ENCODE measurements around the gene UBE2D2. TPM values are rescaled to one million over a fixed set of nuclear protein-coding genes. Genes with fewer than 3 reads are reported as not detected.

Gene UBE2D2
- total and polyA plus RNA-seq, 10 of the 15 experiments (the other 5 are each of a cell fraction or from before 2014, with no cell fraction given), result 58.6 to 245 (median 128) TPM

GRCh38 chr5:139638090-139638735 lies 77.1 kb downstream of the UBE2D2 start (continued):
- TF ChIP-seq CTCF (IDR thresholded peaks at IDR 0.05 in 2 of 3, conservative IDR thresholded peaks at IDR 0.05 in 1 of 3; ENCODE audit: control insufficient read depth in 2 of 3, extremely low read depth in 1 of 3, insufficient read depth in 1 of 3, low read depth in 3 of 3, low read length in 3 of 3) (no peak), SPI1 (IDR thresholded peaks at IDR 0.05; ENCODE audit: borderline replicate concordance, insufficient read depth, low read depth, low read length) (no peak), NFYB (IDR thresholded peaks at IDR 0.05; ENCODE audit: insufficient read depth, low read depth, low read length) (no peak), RUNX3 (IDR thresholded peaks at IDR 0.05; ENCODE audit: low read length) (no peak), ZNF24 (IDR thresholded peaks at IDR 0.05) (no peak)

- POLR2A ChIA-PET, result interaction anchor here (0.9 to 9.8 kb wide), 10 partner anchors 9 to 471 kb away, joined by 3 to 163 read pairs (median 20); partner anchors contain the start of gene CXXC5
- H4K20me1 ChIP-seq (ENCODE audit: control insufficient read depth, insufficient read depth), result no peaks in the 10 kb centered on the region
- TF ChIP-seq KLF5 (IDR thresholded peaks at IDR 0.05; ENCODE audit: partially characterized antibody) (no peak), ETV6 (conservative IDR thresholded peaks at IDR 0.05 in 1 of 2, IDR thresholded peaks at IDR 0.05 in 1 of 2; ENCODE audit: borderline replicate concordance in 1 of 2, low read depth in 1 of 2) (no peak), ZNF274 (IDR thresholded peaks at IDR 0.05; ENCODE audit: insufficient read depth, insufficient read length) (no peak), SMC3 (IDR thresholded peaks at IDR 0.05; ENCODE audit: borderline replicate concordance, low read length) (no peak), MEF2B (IDR thresholded peaks at IDR 0.05; ENCODE audit: partially characterized antibody, poor library complexity, severe bottlenecking) (peak; percentile 22), CREM (IDR thresholded peaks at IDR 0.05; ENCODE audit: low read depth) (no peak)
- TF ChIP-seq, protein P1, sequence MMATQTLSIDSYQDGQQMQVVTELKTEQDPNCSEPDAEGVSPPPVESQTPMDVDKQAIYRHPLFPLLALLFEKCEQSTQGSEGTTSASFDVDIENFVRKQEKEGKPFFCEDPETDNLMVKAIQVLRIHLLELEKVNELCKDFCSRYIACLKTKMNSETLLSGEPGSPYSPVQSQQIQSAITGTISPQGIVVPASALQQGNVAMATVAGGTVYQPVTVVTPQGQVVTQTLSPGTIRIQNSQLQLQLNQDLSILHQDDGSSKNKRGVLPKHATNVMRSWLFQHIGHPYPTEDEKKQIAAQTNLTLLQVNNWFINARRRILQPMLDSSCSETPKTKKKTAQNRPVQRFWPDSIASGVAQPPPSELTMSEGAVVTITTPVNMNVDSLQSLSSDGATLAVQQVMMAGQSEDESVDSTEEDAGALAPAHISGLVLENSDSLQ (IDR thresholded peaks at IDR 0.05), result no peak
- no peaks in the 10 kb centered on the region for H3K9me3 ChIP-seq (replicated peaks; ENCODE audit: control insufficient read depth, insufficient read depth, low read length)
- peak overlapping the region; percentile 97 for H3K27ac ChIP-seq (ENCODE audit: control insufficient read depth, insufficient read depth)
- ATAC-seq (no peak), FAIRE-seq (no peak), DNase-seq (ENCODE audit: low read depth, low spot score) (no peak)
- 31% methylated on average over 12 of the region's 12 CpGs for WGBS (ENCODE audit: insufficient coverage, insufficient replicate concordance, low lambda C conversion rate, missing lambda C conversion rate)
- H3K27me3 ChIP-seq (replicated peaks in 1 of 2; ENCODE audit: control insufficient read depth in 2 of 2, insufficient read depth in 2 of 2, low read length in 1 of 2), result no peaks in the 10 kb centered on the region
- in situ Hi-C loops (cut with MboI) (no loop called here), intact Hi-C loops (cut with micrococcal nuclease; ENCODE audit: unreplicated experiment) (loop anchor here (5.0 to 10.0 kb wide), 3 partner anchors 108 to 326 kb away; no protein-coding TSS in a partner anchor)
- H2AFZ ChIP-seq (ENCODE audit: control insufficient read depth, low read depth, low read length), result no peak overlapping the region
- SMC1A ChIA-PET (ENCODE audit: uncharacterized antibody, unreplicated experiment), result interaction anchor here (0.7 to 8.5 kb wide), 9 partner anchors 12 to 106 kb away, joined by 3 to 212 read pairs (median 28); partner anchors contain the start of gene CXXC5
- peaks cover 47% of the 10 kb centered on the region for H3K4me1 ChIP-seq (ENCODE audit: control insufficient read depth, insufficient read depth, low read length)
- peak overlapping the region; percentile 67; the same call in 1 of the 2 replicates for H3K4me3 ChIP-seq
- CTCF ChIA-PET, result interaction anchor here (1.2 to 9.9 kb wide), 9 partner anchors 12 to 330 kb away, joined by 3 to 335 read pairs (median 12); partner anchors contain the start of gene CXXC5
- no peaks in the 10 kb centered on the region for H3K36me3 ChIP-seq (ENCODE audit: control insufficient read depth in 2 of 2, insufficient read depth in 2 of 2, low read length in 1 of 2)
- H3K79me2 ChIP-seq (ENCODE audit: control insufficient read depth, insufficient read depth, low read length), result peaks cover 4% of the 10 kb centered on the region
- RAD21 ChIA-PET (ENCODE audit: unreplicated experiment), result interaction anchor here (0.7 to 9.2 kb wide), 13 partner anchors 11 to 126 kb away, joined by 3 to 265 read pairs (median 25); partner anchors contain the start of gene CXXC5
- BruUV-seq (replicated peaks), result no TSS peak
- H3K4me2 ChIP-seq (ENCODE audit: control insufficient read depth, insufficient read depth), result peak overlapping the region; percentile 98
- peak overlapping the region; percentile 76 for H3K9ac ChIP-seq (ENCODE audit: control insufficient read depth, insufficient read depth, low read length)
Measured at GRCh38 chr5:139638736-139639618, 77.8 kb downstream of the UBE2D2 start.
